ENCODE data around the gene POLD4. TPM values are rescaled to one million over a fixed set of nuclear protein-coding genes. Genes with fewer than 3 reads are reported as not detected.

POLD4 gene
- total and polyA plus RNA-seq, 2 experiments from 2014 or later, result 51.9 to 64.4 TPM

DNA sequence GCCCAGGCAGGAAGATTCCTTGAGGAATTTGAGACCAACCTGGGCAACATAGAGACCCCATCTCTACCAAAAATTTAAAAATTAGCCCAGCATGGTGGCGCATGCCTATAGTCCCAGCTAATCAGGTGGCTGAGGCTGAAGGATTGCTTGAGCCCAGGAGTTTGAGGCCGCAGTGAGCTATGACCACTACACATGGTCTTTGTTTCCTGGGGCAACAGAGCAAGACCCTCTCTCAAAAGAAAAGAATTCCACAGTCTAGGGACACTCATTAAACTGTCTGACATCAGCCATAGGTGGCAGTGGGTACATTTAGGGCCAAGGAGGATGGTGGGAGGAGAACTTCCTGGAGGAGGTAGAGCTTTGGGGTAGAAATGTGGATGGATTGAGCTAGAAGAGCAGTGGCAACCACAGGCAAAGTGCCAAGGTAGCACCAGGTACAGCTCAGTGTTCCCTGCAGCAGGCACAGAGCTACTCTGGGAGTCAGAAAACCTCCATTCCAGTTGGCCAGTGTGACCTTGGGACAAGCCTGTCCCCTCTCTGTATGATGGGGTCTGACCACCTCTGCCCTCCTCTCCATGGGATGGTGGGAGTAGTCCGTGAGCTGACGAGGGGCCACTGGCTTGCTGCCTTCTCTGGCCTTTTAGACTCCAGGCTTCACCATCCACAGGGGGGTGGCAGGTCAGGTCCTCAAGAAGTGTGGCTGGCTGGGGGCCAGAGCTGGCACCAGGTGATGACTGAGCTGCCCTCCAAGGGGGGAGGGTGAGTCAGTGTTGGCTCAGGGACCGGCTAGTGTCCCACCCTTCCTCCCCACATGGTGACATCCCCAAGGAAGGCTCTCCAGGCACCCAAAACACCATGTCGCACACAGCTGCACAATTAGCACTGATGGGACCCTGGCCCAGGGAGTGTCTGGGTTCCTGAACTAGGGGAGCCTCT is 23.8 kb upstream of the POLD4 start:
- TF ChIP-seq, protein P1, sequence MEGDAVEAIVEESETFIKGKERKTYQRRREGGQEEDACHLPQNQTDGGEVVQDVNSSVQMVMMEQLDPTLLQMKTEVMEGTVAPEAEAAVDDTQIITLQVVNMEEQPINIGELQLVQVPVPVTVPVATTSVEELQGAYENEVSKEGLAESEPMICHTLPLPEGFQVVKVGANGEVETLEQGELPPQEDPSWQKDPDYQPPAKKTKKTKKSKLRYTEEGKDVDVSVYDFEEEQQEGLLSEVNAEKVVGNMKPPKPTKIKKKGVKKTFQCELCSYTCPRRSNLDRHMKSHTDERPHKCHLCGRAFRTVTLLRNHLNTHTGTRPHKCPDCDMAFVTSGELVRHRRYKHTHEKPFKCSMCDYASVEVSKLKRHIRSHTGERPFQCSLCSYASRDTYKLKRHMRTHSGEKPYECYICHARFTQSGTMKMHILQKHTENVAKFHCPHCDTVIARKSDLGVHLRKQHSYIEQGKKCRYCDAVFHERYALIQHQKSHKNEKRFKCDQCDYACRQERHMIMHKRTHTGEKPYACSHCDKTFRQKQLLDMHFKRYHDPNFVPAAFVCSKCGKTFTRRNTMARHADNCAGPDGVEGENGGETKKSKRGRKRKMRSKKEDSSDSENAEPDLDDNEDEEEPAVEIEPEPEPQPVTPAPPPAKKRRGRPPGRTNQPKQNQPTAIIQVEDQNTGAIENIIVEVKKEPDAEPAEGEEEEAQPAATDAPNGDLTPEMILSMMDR (IDR thresholded peaks at IDR 0.05; ENCODE audit: low read depth, low read length), result no peak
- Histone ChIP-seq H3K27ac (no peak overlapping the region), H3K4me1 (ENCODE audit: low read depth) (peaks cover 7% of the 10 kb centered on the region), H3K27me3 (peaks cover 41% of the 10 kb centered on the region), H3K36me3 (no peaks in the 10 kb centered on the region), H3K9me3 (ENCODE audit: low read depth) (no peaks in the 10 kb centered on the region), H3K4me3 (no peak overlapping the region)
- no peak for DNase-seq (ENCODE audit: low read depth in 1 of 2, low spot score in 1 of 2)

DNA sequence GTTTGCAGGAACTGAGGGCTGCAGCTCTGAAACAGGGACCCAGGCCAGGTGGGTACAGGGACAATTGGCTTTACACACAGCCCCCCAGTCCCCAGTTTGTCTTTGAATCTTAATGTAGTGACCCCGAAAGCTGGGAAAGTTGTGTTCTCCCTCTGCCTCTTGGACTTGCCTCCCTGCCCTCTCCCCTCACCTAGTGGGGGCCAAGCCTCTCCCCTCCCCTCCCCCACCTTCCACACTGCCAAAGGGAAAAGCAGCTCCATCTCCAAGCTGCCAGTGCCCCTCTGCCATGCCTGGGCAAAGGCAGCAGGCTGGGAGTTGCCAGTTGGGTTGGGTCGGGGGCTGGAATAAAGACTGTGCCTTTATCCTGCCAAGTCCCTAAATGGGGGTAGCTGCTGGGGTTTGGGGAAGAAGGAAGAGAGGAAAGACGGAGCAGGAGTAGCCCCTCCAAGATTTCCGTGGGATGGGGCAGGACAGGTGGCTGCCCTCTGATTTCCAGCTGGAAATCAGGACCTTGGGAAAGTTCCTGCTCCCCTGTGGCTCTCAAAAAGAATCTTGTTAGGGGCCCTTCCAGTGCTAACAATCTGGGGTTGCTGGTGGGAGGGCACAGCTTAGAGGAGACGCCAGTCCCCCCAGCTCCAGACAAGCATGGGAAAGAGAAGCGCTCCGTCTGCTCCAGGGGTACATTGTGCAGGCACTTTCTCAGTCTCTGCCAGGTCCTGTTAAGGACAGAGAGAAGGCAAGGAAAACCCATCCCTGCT is 22.9 kb upstream of the POLD4 start:
- no peak overlapping the region for H3K27ac ChIP-seq
- H3K36me3 ChIP-seq, result no peaks in the 10 kb centered on the region
- DNase-seq (ENCODE audit: low read depth in 1 of 2, low spot score in 1 of 2), result no peak
- H3K27me3 ChIP-seq, result peaks cover 41% of the 10 kb centered on the region
- no peak overlapping the region for H3K4me3 ChIP-seq
- TF ChIP-seq, protein P1 (IDR thresholded peaks at IDR 0.05; ENCODE audit: low read depth, low read length), result no peak
- peaks cover 7% of the 10 kb centered on the region for H3K4me1 ChIP-seq (ENCODE audit: low read depth)
- no peaks in the 10 kb centered on the region for H3K9me3 ChIP-seq (ENCODE audit: low read depth)

DNA sequence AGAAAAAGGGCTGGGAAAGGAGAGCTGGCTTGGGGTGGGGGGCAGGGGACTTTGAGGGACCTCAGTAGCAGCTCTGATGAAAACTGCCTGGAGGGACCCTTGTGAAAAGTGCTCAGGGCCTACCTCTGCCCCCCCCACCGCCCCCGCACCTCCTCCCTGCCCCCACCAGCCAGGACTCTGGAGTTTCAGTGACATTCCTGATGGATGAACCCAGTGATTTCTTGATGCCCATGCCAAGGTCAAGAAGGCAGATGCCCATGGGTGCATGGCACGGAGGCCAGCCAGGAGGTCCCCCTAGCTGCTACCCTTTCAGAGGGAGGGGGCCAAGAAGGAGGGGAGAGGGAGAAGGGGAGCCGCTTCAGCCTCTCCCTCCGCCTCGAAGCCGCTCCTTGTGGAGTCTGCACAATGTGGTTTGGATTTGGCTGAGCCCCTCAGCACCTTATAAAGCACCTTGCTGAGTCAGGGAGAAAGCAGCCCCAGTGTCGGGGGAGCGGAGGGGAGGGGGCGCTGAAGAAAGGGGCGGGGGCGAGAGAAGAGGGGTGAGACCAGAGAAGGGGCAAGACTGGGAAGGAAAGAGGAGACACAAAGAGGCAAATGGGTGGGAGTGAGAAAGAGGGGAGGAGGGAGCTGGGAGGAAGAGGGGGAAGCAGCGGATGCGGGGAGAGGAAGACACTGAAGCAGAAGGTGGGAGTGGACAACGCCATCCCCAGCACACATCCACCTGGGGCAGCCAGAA is 22.1 kb upstream of the POLD4 start:
- TF ChIP-seq, protein P1 (IDR thresholded peaks at IDR 0.05; ENCODE audit: low read depth, low read length), result no peak
- Histone ChIP-seq H3K4me1 (ENCODE audit: low read depth) (peaks cover 7% of the 10 kb centered on the region), H3K36me3 (no peaks in the 10 kb centered on the region), H3K4me3 (no peak overlapping the region), H3K9me3 (ENCODE audit: low read depth) (no peaks in the 10 kb centered on the region), H3K27ac (no peak overlapping the region), H3K27me3 (peaks cover 41% of the 10 kb centered on the region)
- no peak for DNase-seq (ENCODE audit: low read depth in 1 of 2, low spot score in 1 of 2)

DNA sequence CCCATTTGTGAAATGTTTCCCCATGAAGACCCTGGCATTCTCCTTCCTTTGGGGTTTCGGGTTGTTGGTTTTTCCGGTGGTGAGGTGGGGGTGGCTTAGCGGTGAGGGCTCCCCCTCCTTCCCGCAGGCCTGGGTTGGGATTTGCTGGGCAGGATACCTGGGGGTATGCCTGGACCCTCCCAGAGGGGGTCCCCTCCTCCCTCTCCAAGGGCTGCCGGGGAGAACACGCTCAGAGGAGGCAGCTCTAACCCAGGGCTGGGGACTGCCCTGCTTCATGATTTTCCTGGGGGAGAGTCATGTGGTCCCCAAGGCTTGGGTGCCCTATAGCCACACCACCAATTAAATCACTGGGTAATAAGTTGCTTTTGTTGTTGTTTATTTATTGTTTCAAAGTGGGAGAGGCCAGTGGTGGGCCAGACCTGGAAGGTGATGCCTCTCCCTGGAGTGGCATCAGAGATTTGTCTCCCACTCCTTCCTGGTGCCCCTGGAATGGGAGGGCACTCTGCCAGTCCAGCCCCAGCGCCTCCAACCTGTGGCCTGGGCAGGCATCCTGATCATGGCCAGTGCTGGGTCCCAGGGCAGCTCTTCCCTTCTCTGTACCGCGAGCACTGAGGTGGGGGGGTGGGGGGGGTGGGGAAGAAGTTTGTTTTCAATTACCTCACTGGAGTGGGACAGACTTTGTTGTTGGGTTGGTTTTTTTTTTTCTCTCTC is 21.4 kb upstream of the POLD4 start:
- Histone ChIP-seq H3K27ac (no peak overlapping the region), H3K4me1 (ENCODE audit: low read depth) (peaks cover 7% of the 10 kb centered on the region), H3K27me3 (peaks cover 41% of the 10 kb centered on the region), H3K36me3 (no peaks in the 10 kb centered on the region), H3K9me3 (ENCODE audit: low read depth) (no peaks in the 10 kb centered on the region), H3K4me3 (no peak overlapping the region)
- DNase-seq (ENCODE audit: low read depth in 1 of 2, low spot score in 1 of 2), result no peak
- TF ChIP-seq, protein P1 (IDR thresholded peaks at IDR 0.05; ENCODE audit: low read depth, low read length), result no peak
